Measurements from ENCODE around the gene TXNRD1. TPM values are rescaled to one million over a fixed set of nuclear protein-coding genes. Genes with fewer than 3 reads are reported as not detected.
"Not testable (repeated sequence)": the region's sequence is repeated elsewhere in the genome, so short reads cannot be mapped to it uniquely, and the experiment has no call there.

Gene TXNRD1
- total RNA-seq, 6 experiments from 2014 or later: 40.3 to 153 (median 74.5) TPM

DNA sequence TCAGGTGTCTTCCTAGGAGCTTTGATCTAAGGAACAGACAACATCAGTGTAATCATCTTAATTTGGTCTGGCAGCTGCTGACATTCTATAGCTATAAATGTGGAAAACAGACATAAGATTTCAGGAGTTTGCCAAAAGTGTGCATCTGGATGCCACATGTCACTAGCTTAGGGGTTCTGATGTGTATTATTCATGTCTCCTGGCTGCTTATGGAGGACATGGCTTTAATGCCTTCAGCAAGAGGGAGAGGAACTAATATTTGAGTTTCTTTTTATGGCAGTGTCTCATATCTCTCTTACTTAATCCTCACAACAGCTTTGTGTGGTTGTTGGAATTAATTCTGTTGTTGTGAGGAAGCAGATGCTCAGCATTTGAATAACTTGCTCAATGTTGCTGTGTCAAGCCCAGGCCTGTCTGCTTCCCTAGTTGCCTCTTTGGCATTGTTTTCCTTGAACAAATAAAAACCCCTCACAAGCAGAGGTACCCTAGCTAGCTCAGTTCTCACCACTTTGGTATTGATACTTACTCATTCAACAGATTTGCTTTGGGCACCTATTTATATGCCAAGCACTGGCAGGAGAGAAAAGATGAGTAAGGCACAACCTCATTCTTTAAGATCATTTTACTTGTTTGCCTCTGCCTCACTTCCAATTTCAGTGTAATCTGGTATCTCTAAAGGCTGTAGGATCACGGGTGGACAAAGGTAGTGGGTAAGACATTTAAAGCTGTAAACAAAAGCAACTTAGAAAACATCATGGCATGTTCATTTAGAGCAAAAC lies 48.2 kb downstream of the TXNRD1 start:
- Histone ChIP-seq H3K4me3 (no peak overlapping the region), H3K36me3 (no peaks in the 10 kb centered on the region), H3K27ac (no peak overlapping the region), H3K4me1 (no peaks in the 10 kb centered on the region), H3K27me3 (no peaks in the 10 kb centered on the region), H3K9me3 (no peaks in the 10 kb centered on the region)
- intact Hi-C loops (cut with DNase I): no loop called here
- TF ChIP-seq POLR2A (IDR thresholded peaks at IDR 0.05): no peak
- TF ChIP-seq, protein P1, sequence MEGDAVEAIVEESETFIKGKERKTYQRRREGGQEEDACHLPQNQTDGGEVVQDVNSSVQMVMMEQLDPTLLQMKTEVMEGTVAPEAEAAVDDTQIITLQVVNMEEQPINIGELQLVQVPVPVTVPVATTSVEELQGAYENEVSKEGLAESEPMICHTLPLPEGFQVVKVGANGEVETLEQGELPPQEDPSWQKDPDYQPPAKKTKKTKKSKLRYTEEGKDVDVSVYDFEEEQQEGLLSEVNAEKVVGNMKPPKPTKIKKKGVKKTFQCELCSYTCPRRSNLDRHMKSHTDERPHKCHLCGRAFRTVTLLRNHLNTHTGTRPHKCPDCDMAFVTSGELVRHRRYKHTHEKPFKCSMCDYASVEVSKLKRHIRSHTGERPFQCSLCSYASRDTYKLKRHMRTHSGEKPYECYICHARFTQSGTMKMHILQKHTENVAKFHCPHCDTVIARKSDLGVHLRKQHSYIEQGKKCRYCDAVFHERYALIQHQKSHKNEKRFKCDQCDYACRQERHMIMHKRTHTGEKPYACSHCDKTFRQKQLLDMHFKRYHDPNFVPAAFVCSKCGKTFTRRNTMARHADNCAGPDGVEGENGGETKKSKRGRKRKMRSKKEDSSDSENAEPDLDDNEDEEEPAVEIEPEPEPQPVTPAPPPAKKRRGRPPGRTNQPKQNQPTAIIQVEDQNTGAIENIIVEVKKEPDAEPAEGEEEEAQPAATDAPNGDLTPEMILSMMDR (IDR thresholded peaks at IDR 0.05): no peak
- no peak for DNase-seq
- WGBS (ENCODE audit: insufficient coverage, low coverage, low lambda C conversion rate, missing lambda C conversion rate): 38% methylated on average over 1 of the region's 1 CpG
- ATAC-seq: no peak

DNA sequence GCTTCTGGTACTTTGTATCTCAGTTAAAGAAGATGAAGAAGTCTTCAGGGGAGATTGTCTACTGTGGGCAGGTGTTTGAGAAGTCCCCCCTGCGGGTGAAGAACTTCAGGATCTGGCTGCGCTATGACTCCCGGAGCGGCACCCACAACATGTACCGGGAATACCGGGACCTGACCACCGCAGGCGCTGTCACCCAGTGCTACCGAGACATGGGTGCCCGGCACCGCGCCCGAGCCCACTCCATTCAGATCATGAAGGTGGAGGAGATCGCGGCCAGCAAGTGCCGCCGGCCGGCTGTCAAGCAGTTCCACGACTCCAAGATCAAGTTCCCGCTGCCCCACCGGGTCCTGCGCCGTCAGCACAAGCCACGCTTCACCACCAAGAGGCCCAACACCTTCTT lies 49.9 kb downstream of the TXNRD1 start:
- H3K4me3 ChIP-seq; H3K36me3 ChIP-seq; ATAC-seq; H3K9me3 ChIP-seq; H3K27me3 ChIP-seq; H3K4me1 ChIP-seq; DNase-seq; H3K27ac ChIP-seq; intact Hi-C loops (cut with DNase I): not testable (repeated sequence)
- WGBS (ENCODE audit: insufficient coverage, low coverage, low lambda C conversion rate, missing lambda C conversion rate): no CpG with 5 or more reads among the region's 24 CpGs

DNA sequence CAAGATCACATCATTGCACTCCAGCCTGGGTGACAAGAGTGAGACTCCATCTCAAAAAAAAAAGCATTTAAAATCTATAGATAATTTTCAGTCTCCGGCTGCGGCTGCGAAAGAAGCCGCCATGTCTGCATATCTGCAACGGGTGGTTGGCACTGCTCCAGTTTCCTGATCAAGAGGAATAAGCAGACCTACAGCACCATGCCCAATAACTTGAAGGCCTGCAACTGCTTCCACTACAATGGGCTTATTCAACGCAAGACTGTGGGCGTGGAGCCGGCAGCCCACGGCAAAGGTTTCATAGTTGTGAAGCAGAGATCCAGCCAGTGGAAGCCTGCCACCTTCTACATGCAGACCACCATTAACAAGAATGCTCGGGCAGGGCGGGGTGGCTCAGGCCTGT lies 57.4 kb downstream of the TXNRD1 start:
- WGBS (ENCODE audit: insufficient coverage, low coverage, low lambda C conversion rate, missing lambda C conversion rate): 83% methylated on average over 2 of the region's 11 CpGs
- Histone ChIP-seq H3K27ac (no peak overlapping the region), H3K4me1 (peaks cover 0 to 4% (median 0%) of the 10 kb centered on the region in 4 donors), H3K27me3 (no peaks in the 10 kb centered on the region), H3K36me3 (no peaks in the 10 kb centered on the region), H3K9me3 (no peaks in the 10 kb centered on the region), H3K4me3 (no peak overlapping the region)
- DNase-seq: no peak
- TF ChIP-seq POLR2A (IDR thresholded peaks at IDR 0.05): no peak
- TF ChIP-seq, protein P1 (IDR thresholded peaks at IDR 0.05): no peak
- no peak for ATAC-seq
- intact Hi-C loops (cut with DNase I): no loop called here

DNA sequence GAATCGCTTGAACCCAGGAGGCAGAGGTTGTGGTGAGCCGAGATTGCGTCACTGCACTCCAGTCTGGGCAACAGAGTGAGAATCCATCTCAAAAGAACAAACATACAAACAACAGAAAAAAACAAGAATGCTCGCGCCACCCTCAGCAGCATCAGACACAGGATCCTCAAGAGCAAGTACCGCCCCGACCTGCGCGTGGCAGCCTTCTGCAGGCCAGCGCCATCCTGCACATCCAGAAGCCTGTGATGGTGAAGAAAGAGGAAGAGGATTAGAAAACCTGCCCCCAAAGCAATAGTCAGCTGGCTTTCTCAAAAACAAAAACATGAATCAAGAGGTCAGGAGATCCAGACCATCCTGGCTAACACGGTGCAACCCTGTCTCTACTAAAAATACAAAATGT lies 57.9 kb downstream of the TXNRD1 start:
- H3K27me3 ChIP-seq: no peaks in the 10 kb centered on the region
- DNase-seq (no peak), ATAC-seq (no peak)
- H3K4me3 ChIP-seq: no peak overlapping the region
- peaks cover 0 to 4% (median 0%) of the 10 kb centered on the region in 4 donors for H3K4me1 ChIP-seq
- H3K27ac ChIP-seq: no peak overlapping the region
- no peaks in the 10 kb centered on the region for H3K36me3 ChIP-seq
- 100% methylated on average over 5 of the region's 11 CpGs for WGBS (ENCODE audit: insufficient coverage, low coverage, low lambda C conversion rate, missing lambda C conversion rate)
- TF ChIP-seq, protein P1 (IDR thresholded peaks at IDR 0.05): no peak
- TF ChIP-seq POLR2A (IDR thresholded peaks at IDR 0.05): no peak
- H3K9me3 ChIP-seq: no peaks in the 10 kb centered on the region
- intact Hi-C loops (cut with DNase I): no loop called here

DNA sequence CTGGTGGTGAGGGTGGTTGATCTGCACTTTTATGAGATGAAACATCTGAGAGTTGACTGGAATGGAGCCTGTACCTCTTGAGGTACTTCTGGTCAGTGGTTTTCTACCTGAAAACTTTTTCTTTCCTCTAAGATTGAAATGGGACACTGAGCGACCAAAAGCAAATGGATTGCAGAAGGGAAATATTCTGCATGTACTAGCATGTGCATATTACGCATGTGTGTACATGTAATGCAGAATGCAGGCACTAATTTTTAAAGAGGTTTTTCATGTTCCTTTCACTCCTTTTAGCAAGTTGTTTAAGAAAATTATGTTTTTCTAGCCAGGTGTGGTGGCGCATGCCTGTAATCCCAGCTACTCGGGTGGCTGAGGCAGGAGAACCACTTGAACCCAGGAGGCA lies 59.2 kb downstream of the TXNRD1 start:
- WGBS (ENCODE audit: insufficient coverage, low coverage, low lambda C conversion rate, missing lambda C conversion rate): 95% methylated on average over 4 of the region's 4 CpGs
- intact Hi-C loops (cut with DNase I): no loop called here
- TF ChIP-seq, protein P1 (IDR thresholded peaks at IDR 0.05): no peak
- no peak for TF ChIP-seq POLR2A (IDR thresholded peaks at IDR 0.05)

More for the DNA sequence above, 59.2 kb downstream of the TXNRD1 start:
- H3K36me3 ChIP-seq: no peaks in the 10 kb centered on the region
- H3K9me3 ChIP-seq: no peaks in the 10 kb centered on the region
- ATAC-seq: no peak
- peaks cover 0 to 4% (median 0%) of the 10 kb centered on the region in 4 donors for H3K4me1 ChIP-seq
- H3K27me3 ChIP-seq: no peaks in the 10 kb centered on the region
- H3K4me3 ChIP-seq: no peak overlapping the region
- H3K27ac ChIP-seq: no peak overlapping the region
- no peak for DNase-seq

All from right lobe of liver (tissue), 6 donors.